ENCODE measurements around the gene TXNL4B.
A peak's percentile ranks its signal among the peaks of the same experiment; 100 is the strongest.
"Not testable (repeated sequence)": the region's sequence is repeated elsewhere in the genome, so short reads cannot be mapped to it uniquely, and the experiment has no call there.

The TXNL4B gene

GRCh38 chr16:72072514-72073342 is 20.7 kb downstream of the TXNL4B start:
- DNase-seq = no peak

DNA sequence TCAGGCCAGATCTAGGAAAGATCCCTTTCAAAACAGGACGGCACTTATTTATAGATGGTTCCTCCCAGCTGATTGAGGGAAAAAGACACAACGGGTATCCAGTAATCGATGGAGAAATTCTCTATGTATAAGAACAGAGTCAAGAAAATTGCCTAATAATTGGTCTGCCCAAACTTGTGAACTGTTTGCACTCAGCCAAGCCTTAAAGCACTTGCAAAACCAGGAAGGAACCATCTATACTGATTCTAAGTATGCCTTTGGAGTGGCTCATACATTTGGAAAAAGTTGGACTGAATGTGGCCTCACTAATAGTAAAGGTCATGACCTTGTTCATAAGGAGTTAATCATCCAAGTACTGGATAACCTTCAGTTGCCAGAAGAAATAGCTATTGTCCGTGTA is 24.5 kb downstream of the TXNL4B start:
- no peak for DNase-seq

- DNase-seq = peak; percentile 61
These were observed 26.7 kb downstream of the TXNL4B start for GRCh38 chr16:72066747-72067146.

GRCh38 chr16:72064361-72064894 is 29.0 kb downstream of the TXNL4B start:
- DNase-seq = no peak

DNA sequence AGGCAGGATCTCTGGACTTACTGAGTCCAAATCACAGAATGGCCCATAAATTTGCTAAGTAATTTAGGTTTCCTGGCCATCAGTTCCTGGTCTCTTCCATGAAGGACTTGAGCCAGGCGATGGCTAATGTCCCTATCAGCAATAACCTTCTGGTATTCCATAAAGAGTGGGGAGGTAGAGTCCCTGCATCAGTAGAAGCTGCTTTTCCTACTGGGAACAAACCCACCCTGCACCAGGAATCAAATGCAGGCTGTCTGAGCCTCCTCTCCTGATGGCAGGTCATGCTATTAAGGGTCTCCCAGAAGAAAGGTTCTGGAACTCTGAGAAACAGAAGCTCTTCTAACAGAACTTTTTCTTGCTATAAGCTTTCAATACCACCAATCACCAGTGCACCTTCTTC is 31.9 kb downstream of the TXNL4B start:
- no peak for DNase-seq

DNA sequence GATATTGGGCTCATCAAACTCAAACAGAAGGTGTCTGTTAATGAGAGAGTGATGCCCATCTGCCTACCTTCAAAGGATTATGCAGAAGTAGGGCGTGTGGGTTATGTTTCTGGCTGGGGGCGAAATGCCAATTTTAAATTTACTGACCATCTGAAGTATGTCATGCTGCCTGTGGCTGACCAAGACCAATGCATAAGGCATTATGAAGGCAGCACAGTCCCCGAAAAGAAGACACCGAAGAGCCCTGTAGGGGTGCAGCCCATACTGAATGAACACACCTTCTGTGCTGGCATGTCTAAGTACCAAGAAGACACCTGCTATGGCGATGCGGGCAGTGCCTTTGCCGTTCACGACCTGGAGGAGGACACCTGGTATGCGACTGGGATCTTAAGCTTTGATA is 33.0 kb downstream of the TXNL4B start:
- DNase-seq = no peak

GRCh38 chr16:72059060-72059459 is 34.4 kb downstream of the TXNL4B start:
- DNase-seq = not testable (repeated sequence)

DNA sequence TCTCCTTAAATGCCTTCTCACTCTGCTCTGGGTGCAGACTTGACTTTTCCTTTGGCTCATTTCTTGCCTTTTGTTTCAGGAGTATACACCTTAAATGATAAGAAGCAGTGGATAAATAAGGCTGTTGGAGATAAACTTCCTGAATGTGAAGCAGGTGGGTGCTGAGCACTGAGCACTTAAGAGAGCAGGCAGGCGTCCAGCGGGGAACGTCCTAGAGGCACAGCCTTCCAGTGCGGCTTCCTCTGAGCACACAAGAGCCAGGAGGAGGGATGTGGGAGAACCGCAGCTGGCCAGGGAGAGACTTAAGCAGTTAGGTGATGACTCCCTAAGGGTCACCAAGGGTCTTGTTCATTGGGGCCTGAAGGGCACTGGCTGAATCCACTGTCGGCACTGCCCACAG is 36.1 kb downstream of the TXNL4B start:
- DNase-seq = not testable (repeated sequence)

DNA sequence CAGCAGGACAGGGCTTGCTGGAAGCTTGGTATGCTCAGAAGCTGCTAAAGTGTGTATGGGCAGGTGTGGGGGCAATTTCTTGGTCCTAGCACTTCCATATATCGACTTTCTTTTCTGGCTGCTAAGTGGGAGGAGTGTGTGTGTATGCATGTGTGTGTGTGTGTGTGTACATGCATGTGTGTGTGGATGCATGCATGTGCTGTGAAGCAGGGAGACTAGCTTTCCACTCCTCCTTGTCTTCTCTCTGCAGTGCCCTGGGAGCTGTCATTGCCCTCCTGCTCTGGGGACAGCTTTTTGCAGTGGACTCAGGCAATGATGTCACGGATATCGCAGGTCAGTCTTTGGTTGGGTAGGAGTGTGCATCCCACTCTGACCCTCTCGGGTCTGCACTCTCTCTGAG is 37.5 kb downstream of the TXNL4B start:
- DNase-seq = no peak

GRCh38 chr16:72054254-72054847 is 39.1 kb downstream of the TXNL4B start, which contains the start of gene HP:
Gene HP, plus strand, starts transcription at chr16:72054505. Its CDS starts 148 bp downstream, at chr16:72054653.
- not testable (repeated sequence) for DNase-seq

DNA sequence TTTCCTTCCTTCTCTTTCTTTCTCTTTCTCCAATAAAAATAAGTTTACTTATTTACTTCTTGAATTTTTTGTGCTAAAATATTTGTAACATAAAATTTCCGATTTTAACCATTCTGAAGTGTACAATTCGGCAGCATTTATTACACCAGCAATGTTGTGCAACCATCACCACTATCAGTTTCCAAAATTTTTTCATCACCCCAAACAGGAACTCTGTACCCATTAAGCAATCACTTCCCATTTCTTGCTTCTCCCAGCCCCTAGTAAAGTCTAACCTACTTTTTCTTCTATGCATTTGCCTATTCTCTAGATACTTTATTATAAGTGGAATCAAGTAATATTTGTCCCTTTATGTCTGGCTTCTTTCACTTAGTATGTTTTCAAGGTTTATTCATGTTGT is 41.6 kb downstream of the TXNL4B start:
- DNase-seq = no peak

- DNase-seq = no peak
These were observed 42.5 kb downstream of the TXNL4B start for GRCh38 chr16:72050769-72051464.

GRCh38 chr16:72049110-72049509 is 44.3 kb downstream of the TXNL4B start:
- DNase-seq = no peak

GRCh38 chr16:72044825-72045359 is 48.5 kb downstream of the TXNL4B start:
- DNase-seq = no peak

DNA sequence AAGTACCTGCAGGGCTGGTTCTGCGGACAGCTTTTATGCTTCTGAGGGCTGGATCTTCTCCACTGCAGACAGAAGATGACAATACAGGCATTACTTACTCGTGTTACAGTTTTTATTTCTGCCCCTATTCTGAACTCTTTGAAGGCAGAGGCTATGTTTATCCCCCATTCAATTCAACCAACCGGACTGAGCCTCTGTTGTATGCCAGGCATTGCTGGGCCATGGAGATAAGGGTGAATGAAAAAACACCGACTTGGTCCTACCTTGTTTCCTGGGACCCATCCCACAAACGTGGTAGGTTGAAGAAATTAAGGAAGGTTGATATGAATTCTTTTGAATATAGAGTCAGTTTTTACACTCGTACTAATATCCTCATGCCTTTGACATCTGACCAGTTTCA is 49.1 kb downstream of the TXNL4B start:
- DNase-seq = no peak

DNA sequence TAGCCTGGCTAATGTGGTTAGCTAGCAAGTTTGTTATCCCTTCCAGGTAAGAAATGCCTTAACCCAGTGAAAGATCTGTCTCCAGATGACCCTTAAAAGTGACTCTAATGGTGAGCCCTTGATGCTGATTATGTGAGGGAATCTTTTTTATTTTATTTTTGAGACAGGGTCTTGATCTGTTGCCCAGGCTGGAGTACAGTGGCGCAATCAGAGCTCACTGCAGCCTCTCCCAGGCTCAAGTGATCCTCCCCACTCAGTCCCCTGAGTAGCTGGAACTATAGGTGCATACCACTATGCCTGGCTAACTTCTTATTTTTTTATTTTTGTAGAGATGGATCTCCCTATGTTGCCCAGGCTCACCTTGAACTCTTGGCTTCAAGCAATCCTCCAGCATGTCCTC is 49.9 kb downstream of the TXNL4B start:
- DNase-seq = no peak

DNA sequence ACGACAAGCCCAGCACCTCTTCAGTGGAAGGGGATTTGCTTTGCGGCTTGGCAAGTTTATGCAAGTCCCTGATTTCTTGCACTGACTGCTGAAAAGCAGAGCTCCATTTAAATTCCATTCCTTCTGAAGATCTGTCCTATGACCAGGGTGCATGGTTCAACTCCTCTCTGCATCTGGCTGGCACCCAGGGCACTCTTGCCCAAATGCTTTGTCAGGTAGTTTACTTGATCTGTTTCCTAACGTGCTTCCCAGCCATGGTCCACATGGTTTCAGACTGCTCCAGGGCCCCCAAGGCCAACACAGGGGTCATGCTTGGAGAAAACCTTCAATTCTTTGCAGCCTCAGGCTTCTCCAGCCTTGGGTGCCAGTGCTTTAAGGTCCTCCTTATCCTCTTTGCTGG is 50.4 kb downstream of the TXNL4B start:
- no peak for DNase-seq

DNA sequence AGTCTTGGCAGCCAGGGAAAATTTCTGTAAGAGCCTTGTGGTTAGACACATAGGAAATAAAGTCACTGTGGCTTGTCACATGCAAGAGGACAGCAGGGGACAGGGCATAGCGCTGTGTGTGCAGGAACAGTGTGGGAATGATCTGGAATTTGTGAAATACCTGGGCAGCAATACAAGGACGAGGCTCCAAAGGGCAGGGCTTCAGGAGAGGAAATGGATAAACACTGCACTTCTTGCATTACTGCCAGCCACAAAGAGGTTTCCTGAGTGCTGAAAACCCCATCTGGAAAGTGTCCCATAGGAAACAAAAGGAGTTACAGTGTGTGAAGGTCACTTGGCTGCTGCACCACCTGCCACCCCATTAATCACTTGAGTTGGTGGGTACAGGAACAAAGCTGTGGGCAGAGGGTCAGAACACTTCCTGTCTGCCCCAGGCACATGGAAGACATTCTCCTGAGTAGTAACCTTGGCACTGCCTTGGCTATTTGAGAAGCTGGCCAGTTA is 51.2 kb downstream of the TXNL4B start:
- no peak for DNase-seq

GRCh38 chr16:72036098-72036497 is 57.3 kb downstream of the TXNL4B start:
- no peak for DNase-seq

Data from RPMI8226 (cell line).